Measurements from ENCODE around the gene SCART1.

Gene SCART1

GRCh38 chr10:133474665-133475424, 21.1 kb downstream of the SCART1 start:
- peaks cover 63% of the 10 kb centered on the region for H3K9me3 Mint-ChIP-seq
- no peaks in the 10 kb centered on the region for H3K4me1 Mint-ChIP-seq
- H3K27me3 Mint-ChIP-seq (ENCODE audit: low read depth, poor library complexity): peaks cover 4% of the 10 kb centered on the region
- no peak overlapping the region for H3K4me3 Mint-ChIP-seq
- no peaks in the 10 kb centered on the region for H3K36me3 Mint-ChIP-seq (ENCODE audit: low read depth)
- no peak overlapping the region for H3K27ac Mint-ChIP-seq
- no peak for DNase-seq
- TF ChIP-seq CTCF (IDR thresholded peaks at IDR 0.05): no peak

- H3K27ac Mint-ChIP-seq: no peak overlapping the region
- TF ChIP-seq CTCF (IDR thresholded peaks at IDR 0.05): no peak
- H3K27me3 Mint-ChIP-seq (ENCODE audit: low read depth, poor library complexity): peaks cover 4% of the 10 kb centered on the region
- no peak overlapping the region for H3K4me3 Mint-ChIP-seq
- no peak for DNase-seq
- H3K36me3 Mint-ChIP-seq (ENCODE audit: low read depth): no peaks in the 10 kb centered on the region
- peaks cover 58% of the 10 kb centered on the region for H3K9me3 Mint-ChIP-seq
- no peaks in the 10 kb centered on the region for H3K4me1 Mint-ChIP-seq
These were observed 21.6 kb downstream of the SCART1 start for GRCh38 chr10:133475425-133475734.

- H3K4me3 Mint-ChIP-seq: no peak overlapping the region
- peaks cover 3% of the 10 kb centered on the region for H3K27me3 Mint-ChIP-seq (ENCODE audit: low read depth, poor library complexity)
- no peaks in the 10 kb centered on the region for H3K36me3 Mint-ChIP-seq (ENCODE audit: low read depth)
- peaks cover 52% of the 10 kb centered on the region for H3K9me3 Mint-ChIP-seq
- H3K27ac Mint-ChIP-seq: no peak overlapping the region
- H3K4me1 Mint-ChIP-seq: no peaks in the 10 kb centered on the region
- no peak for DNase-seq
- no peak for TF ChIP-seq CTCF (IDR thresholded peaks at IDR 0.05)
These were observed 22.3 kb downstream of the SCART1 start for GRCh38 chr10:133475821-133476640.

GRCh38 chr10:133476641-133476990, 22.9 kb downstream of the SCART1 start:
- H3K4me1 Mint-ChIP-seq: no peaks in the 10 kb centered on the region
- H3K36me3 Mint-ChIP-seq (ENCODE audit: low read depth): no peaks in the 10 kb centered on the region
- TF ChIP-seq CTCF (IDR thresholded peaks at IDR 0.05): no peak
- peaks cover 52% of the 10 kb centered on the region for H3K9me3 Mint-ChIP-seq
- H3K4me3 Mint-ChIP-seq: no peak overlapping the region
- no peak overlapping the region for H3K27ac Mint-ChIP-seq
- H3K27me3 Mint-ChIP-seq (ENCODE audit: low read depth, poor library complexity): peaks cover 3% of the 10 kb centered on the region
- no peak for DNase-seq

GRCh38 chr10:133481086-133481643, 27.4 kb downstream of the SCART1 start:
- no peak overlapping the region for H3K4me3 Mint-ChIP-seq
- no peak for DNase-seq
- no peak for TF ChIP-seq CTCF (IDR thresholded peaks at IDR 0.05)

More at GRCh38 chr10:133481086-133481643, 27.4 kb downstream of the SCART1 start:
- H3K27me3 Mint-ChIP-seq (ENCODE audit: low read depth, poor library complexity): peaks cover 9% of the 10 kb centered on the region
- no peak overlapping the region for H3K27ac Mint-ChIP-seq
- peaks cover 4% of the 10 kb centered on the region for H3K36me3 Mint-ChIP-seq (ENCODE audit: low read depth)
- H3K4me1 Mint-ChIP-seq: no peaks in the 10 kb centered on the region
- peaks cover 58% of the 10 kb centered on the region for H3K9me3 Mint-ChIP-seq
